ENCODE results near the gene CRHR2.
"Not testable (repeated sequence)": the region's sequence is repeated elsewhere in the genome, so short reads cannot be mapped to it uniquely, and the experiment has no call there.

CRHR2 gene

DNA sequence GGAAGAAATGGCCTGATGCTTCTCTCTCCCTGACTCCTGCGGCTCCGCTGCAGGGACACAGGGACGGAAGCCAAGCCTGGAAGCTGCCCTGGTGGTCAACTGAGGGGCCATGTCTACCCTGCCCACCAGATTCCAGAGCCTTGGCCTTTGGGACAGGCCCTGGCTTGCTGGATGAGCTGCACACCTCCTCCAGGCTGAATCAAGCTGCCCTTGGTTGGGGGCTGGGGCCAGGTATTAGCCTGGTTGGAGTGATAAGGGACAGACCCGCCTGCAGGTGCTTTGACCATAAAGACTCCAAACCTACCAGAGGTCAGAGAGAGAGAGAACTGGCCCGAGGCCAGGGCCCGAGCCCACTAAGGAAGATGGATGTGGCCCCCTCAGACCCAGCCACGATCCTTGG lies 30.1 kb downstream of the CRHR2 start:
- no peak for DNase-seq

DNA sequence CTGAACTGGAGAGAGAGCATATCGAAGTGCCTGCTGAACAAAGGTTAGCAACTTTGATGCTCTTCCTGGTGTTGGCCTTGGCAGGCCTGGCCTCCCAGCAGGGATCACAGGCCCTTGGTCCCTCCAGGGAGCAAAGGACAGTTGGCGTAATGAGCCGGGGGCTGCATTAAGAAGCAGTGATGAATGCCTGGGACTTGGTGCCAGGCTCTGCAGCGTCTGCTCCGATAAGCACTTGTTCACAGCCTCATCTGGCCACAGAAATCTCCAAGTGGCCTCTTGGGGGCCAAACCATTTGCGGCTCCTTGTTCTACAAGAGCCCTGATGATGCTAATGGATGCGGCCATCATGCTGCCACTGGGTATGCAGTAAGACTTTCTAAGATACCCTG lies 31.8 kb downstream of the CRHR2 start:
- no peak for DNase-seq

DNA sequence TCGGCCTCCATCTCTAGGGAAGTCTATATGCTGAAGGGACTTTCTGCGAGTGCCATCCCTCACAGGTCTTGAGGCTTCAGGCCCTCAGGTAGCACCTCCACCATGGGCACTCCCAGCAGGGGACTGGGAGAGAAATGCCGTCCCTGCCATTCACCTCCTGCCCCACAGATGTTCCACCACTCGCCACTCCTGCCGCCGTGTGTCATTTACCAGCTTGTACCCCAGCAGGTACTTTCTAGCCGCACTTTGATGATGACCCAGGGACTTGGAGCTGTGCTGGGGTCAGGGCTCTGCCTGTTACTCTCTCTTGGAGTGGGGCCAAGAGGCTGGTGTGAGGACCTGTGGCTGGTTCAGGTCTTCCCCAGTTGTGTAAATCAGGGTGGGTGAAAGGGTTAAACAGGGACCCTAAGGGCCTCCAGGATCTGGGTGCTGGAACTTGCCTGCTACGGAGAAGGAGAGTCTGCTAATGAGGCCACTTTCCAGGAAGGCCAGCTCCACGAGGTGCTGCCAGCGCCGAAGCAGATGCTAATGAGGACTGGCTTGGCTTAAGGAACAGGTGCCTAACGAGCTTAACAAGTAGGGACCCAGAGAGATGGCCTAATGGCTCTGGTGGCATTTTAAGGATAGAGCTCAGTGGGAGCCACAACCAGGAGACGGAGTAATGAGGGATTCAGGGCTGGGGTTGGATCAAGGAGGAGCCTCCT lies 32.4 kb downstream of the CRHR2 start:
- DNase-seq: no peak

DNA sequence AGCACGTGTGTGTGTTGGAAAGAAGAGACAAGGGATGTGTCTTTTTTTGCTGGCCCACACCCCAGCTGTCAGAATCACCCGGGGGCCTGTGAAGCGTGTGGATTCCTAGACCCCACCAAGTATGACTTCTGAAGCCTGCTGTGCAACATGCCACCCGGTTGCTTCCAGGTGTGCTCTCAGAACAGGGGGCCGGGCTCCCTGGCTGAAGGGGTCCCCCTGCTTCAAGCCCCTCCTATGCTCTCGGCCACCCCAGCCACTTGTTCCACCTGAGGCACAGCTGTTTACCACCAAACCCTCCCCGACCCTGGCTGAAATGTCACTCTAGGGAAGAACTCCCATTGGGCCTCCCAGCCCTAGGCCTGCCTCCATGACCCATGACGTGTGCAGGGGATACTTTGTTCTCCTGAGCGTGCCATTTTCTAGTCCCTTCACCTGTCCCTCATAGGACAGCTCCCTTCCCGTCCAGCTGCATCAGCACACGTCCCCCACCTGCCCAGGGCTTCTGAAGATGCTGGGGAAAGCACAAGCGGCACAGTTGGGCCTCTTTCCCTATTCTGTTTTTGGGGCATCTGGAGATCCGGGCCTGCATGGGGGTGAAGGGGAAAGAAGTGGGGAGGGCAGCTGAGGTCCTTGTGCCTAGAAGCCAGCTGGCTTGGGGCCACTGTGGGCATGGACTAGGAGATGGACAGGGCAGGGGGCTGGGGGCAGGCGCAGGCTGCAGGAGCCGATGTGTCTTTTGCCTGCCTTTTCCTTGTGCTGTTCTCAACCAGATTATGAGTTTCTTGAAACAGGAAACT lies 33.3 kb downstream of the CRHR2 start:
- DNase-seq: no peak

DNA sequence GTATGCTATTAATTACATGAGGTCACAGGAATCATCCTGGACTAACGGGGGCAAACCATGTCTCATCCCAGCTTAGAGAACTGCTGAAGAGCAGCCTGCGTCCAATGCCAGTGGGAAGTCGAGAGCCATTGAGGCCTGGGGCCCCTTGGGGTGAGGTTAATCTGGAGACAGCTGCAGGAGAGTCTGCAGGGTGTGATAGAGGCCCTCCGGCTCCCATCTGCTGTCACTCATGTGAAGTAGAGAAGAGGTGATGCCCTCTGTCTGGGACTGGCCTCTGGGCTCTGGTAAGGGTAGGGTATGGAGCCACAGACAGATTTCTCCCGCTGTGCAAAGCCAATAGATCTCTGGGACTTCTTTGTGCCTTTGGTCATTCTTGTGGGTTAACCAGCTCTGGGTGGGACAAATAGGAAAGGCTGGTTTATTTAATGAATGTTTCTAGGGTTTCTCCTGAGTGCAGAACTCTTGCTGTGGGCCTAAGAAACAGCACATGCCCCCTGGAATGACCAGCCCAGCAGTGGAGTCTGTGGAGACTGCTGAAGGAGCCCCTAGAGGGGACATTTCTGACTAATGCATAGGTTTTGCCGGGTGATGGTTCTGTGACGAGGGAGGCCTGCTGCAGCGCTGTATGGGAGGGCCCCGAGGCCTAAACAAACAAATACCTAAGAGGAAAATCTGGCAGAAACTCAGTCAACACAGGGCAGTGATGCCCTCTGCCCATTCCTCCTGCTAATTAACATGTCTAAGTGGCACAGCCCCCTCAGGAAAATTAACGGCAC lies 34.5 kb downstream of the CRHR2 start:
- DNase-seq: no peak

DNA sequence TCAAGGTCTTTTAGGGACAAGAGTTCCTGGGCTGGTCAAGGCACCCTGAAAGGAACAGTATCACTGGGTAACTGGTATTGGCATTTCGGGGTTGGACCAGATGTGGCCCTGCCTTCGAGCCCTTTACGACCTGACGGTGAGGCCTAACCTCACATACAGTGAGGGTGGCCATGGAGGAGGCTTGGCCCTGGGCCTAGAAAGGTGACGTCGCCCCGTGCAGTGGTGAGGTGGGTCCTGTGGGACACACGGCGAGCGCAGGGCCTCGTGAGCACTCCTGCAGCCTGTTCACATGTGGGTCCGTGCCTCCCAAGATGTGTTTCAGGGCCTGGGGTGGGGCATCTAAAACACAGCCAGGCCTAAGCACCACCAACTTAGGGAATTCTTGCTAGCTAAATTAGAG lies 36.1 kb downstream of the CRHR2 start:
- DNase-seq: no peak

DNA sequence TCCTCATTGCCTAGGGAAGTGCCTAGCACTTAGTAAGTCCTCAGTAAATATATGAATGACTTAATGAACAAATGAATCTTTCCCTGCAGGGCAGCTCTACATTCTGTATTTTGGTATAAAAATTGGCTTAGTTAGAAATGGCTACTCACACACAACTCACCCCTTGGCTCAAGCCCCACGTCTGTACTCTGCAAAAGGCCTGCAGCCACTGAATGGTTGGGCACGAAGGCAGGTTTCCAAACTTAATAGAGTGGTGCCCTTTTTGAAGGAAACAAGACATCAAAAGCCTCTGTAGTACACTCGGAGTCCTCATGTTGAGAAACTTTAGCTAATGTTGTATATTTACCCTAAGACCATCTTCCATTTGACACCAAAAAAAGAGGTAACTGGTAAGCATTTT lies 36.6 kb downstream of the CRHR2 start:
- no peak for DNase-seq

DNA sequence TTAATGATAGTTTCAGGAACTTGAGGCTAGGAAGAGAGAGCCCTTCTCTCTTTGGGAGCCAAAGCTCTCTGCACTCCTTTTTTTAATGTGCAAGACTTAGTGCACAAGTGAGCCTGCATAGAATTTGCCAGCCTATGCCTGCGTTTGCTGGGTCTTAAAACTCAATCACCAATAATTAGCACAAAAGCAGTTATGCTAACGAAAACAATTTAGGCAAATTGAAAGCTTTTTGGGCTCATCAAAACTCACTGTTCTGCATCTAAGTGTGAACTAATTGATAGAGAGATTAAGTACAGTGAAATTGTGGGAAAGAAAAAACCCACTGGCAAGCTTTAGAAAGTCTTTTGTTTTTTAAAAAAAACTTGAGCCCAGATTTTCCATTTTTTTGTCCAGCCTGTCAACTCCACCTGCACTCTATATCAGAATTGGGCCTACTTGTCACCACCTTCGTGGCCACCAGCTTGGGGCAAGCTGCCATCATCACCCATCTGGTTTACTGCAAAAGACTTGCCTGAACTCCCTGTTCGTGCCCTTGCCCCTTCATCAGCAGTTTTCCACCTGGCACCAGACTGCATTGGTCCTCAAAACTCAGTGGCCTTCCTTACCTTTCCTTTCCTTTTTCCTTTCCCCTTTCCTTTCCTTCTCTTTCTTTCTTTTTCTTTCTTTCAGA lies 37.8 kb downstream of the CRHR2 start:
- no peak for DNase-seq

DNA sequence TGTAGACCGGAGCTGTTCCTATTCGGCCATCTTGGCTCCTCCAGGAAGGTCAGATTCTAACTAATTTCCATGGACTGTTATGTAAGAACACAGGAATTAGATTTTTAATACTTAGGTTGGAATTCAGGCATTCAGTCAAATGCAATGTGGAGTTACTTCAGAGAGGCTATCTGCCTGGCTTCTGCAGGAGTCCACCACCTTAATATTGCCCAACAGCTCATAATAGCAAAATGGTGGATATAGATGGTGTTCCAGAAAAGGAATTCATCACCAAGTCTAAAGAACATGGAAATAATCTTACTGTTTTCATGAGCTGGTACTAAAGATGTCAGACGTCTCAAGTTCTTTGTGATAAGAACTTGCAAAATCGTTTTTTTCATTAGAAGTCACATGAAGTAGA lies 39.5 kb downstream of the CRHR2 start:
- no peak for DNase-seq

DNA sequence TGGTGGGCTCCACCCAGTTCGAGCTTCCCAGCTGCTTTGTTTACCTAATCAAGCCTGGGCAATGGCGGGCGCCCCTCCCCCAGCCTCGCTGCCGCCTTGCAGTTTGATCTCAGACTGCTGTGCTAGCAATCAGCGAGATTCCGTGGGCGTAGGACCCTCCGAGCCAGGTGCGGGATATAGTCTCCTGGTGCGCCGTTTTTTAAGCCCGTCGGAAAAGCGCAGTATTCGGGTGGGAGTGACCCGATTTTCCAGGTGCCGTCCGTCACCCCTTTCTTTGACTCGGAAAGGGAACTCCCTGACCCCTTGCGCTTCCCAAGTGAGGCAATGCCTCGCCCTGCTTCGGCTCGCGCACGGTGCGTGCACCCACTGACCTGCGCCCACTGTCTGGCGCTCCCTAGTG lies 39.9 kb downstream of the CRHR2 start:
- DNase-seq: not testable (repeated sequence)

DNA sequence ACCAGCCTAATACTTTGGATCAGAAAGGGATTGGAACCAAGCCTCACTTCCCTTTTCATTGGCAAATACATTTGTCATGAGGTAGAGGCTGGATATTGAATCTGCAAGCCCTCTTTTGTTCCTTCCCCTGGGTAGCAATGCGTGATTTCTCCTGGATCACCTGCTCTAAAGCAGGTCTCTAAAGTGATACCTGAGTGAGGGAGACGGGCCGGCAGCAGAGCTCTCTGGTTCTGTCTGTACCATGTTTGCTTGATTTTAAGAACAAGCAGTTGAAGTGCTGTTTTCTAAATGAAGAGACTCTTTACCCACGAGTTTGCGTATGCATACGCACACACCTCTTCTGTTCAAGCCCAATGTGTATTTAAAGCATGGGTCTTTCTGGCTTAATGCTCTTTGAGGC lies 46.5 kb downstream of the CRHR2 start:
- no peak for DNase-seq

DNA sequence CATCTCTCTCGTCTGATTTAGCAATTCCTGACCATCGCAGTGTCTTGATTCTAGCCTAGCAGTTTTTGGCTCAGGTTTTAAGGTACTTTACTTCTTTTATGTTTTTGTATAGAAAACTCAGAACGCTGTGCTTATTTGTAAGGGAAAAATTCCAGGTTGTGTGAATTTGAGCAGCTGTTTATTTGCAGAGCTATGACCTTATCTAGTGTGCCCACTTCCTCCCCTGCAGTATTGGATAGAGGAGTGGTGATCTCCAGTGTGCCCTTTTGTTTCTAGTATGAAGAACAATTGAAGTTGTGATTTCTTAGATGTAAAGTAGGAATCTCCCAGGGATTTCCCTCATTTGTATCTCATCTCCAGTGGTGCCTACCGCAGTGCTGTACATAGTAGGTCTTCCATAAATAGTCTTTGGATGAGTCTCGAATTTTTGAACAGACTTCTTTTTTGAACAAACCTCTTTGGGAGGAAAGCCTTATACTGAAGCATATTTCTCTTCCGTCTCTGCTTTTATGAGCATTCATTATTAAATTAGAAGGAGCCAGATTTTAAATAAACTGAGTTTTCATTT lies 47.5 kb downstream of the CRHR2 start:
- DNase-seq: no peak

DNA sequence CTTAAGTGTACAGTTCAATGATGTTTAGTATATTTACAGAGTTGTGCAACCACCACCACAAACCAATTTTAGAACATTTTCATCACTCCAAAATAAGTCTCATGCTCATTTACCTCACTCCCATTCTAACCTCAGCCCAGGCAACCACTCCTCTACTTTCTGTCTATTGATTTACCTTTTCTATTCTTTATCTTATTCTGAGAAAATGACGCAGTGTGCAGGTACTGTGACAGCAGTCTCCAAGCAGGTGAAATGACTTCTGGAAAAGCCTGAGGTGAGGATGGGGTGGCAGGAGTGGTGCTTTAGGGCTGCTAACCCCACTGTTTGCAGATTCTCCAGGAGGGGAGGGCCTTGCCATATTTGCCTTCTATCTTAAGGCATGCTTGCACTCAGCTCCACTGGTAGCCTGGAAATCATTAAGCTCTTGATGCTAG lies 48.0 kb downstream of the CRHR2 start:
- no peak for DNase-seq

DNA sequence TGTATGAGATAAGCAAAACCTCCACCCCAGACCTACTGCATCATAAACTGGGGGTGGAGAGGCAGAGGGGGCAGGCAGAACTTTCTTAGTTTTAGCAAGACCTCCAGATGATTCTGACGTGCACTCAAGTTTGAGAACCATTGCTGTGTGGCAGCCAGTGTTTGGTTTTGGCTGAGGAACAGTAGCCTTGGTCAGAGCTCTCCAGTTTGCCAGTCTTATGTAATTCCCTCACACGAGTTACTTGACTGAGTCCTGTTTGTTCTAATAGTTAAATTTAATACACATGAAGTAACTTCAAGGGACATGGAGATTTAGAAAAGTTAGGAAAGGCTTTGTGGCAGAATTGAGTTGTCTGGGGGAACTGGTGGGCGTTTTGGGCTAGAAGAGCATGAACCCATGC lies 49.0 kb downstream of the CRHR2 start:
- no peak for DNase-seq

DNA sequence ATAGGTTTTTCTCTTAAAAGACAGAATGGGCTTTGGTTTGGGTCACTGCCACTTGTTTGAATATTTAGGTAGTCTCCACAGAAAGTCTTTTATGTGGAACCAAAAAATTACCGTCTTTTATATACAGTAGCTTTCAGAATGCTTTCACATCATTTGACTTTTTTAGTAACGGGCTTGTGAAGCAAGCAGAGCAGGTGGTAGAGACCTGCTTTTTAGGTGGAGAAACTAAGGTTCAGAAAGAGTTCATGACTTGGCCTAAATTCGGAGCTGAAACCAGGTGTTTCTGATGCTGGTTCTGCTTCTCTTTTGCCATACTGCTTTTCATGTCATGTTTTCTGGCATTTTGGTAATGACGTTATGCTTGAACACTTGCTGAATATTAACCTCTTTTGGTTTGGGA lies 51.3 kb downstream of the CRHR2 start:
- DNase-seq: no peak

DNA sequence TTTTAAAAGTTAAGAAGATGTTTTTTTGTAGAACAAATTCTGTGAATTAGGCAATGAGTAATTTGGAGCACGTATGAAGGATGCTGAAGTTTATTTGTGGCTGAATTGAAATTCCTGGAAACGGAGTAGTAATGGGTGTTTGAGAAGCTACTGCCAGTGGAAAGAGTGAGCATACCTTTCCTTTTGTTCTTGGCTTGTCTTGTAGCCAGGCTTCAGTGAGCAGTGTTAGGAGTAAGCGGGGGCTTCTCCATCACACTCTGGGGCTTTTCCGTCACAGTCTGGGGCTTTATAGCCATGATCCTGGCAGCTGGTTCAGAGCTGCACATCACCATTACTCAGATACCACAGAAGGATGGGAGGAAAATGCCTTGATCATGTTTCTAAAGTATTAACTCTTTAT lies 55.2 kb downstream of the CRHR2 start:
- DNase-seq: no peak

DNA sequence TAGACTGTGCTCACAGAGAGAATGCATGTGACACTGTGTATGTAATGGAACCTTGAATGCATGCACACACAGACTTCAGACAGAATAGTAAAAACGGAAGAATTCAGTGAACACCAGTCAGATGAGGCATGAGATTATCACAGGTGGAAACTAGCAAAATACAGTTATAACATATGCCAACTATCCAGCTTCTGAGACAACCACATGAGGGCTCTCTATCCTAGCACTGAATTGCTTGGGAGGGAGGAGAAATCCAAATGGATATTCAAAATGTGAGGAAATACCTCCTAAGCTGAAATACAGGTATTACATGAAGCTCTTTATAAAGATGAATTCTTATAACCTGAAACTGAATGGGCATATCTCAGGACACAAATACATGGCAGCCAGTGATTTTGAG lies 57.0 kb downstream of the CRHR2 start:
- DNase-seq: no peak

DNA sequence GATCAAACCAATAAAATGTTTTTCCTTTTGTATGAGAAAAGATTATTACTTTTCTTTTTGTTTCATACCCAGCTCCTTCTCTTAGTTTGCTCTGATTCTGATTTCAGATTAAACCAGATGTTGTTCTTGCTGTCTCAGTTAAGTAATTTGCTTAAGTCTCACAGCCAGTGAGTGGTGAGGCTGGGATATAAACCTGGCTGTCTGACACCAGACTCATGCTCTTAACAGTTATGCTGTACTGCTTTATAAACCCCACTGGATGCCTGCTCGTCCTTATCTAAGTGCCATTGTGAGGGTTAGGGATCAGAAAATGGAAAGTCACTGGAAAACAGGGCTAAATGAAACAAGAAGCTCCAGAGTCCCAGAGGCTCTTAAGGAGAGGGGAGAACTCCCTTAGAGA lies 63.3 kb downstream of the CRHR2 start:
- DNase-seq: no peak

DNA sequence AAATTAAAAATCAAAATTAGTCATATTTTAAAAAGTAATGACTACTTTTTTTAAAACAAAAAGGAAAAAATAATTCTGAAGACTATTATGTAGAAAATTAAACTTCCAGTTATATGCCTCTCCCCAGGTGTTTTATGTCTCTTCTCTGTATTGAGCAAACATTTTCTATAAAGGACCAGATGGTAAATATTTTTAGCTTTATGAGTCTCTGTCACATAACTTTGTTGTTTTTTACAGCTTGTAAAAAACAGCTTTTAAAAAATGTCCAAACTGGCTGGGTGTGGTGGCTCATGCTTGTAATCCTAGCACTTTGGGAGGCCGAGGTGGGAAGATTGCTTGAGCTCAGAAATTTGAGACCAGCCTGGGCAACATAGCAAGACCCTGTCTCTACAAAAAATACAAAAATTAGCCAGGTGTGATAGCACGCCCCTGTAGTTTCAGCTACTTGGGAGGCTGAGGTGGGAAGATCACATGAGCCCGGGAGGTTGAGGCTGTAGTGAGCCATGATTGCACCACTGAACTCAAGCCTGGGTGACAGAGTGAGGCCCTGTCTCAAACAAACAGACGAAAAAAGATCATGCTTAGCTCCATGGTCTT lies 64.1 kb downstream of the CRHR2 start:
- DNase-seq: no peak

DNA sequence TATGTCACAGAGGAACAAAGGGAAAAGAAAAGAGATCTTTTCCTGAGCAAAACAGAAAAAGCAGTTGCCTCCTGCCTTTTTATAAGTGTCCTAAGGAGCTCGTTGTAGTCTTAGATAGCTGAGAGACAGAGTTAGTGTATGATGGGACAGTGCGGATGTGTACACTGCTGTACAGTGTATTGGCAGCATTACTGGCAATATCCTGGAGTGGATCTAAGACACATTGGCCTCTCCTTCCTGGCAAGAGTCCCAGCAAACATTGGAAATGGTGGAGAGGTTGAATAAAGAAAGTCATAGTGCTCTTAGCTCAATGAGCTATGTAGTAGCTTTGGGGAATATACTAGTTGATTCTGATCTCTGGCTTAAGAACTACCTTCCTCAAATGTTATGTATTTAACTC lies 64.9 kb downstream of the CRHR2 start:
- DNase-seq: no peak

DNA sequence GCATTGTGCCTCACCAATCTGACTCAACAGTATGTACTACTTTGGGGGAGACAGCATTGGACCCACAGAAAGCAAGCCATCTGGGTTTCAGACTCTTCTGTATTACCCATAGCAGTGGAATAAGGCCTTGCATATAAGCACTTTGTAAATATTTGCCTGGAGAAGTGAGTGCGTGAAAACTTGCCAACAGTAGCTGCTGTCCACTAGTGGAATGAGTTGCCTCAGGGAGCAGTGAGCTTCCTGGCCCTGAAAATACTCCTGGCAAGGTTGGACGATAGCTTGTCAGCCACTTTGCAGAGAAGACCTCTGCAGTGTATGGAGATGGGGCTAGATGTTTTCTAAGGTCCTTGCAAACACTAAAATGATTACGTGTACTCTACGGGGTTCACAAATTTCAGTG lies 65.9 kb downstream of the CRHR2 start:
- DNase-seq: no peak

All from activated gamma-delta T cell treated with Interleukin-2 at 50 U/mL for 16 hours (primary cell).